Activated T-helper 9 cell treated with anti-CD3 and anti-CD28 coated beads, Interleukin-2, amount 50 U/mL, for 16 hours (primary cell): Measurements from ENCODE around the gene SYT1.
"Not testable (repeated sequence)": the region's sequence is repeated elsewhere in the genome, so short reads cannot be mapped to it uniquely, and the experiment has no call there.

Source experiments
- DNase-seq: peaks from one replicate; pipeline ENCODE4 v3.0.0-alpha.2; 2020; ENCODE audit warnings: low read depth

SYT1 gene

GRCh38 chr12:79406993-79407392, 542.4 kb downstream of the SYT1 start:
- DNase-seq, result no peak

- no peak for DNase-seq
Observed at GRCh38 chr12:79407671-79408622, 543.4 kb downstream of the SYT1 start.

GRCh38 chr12:79408689-79409088, 544.1 kb downstream of the SYT1 start:
- no peak for DNase-seq

GRCh38 chr12:79409562-79409961, 545.0 kb downstream of the SYT1 start:
- no peak for DNase-seq

DNA sequence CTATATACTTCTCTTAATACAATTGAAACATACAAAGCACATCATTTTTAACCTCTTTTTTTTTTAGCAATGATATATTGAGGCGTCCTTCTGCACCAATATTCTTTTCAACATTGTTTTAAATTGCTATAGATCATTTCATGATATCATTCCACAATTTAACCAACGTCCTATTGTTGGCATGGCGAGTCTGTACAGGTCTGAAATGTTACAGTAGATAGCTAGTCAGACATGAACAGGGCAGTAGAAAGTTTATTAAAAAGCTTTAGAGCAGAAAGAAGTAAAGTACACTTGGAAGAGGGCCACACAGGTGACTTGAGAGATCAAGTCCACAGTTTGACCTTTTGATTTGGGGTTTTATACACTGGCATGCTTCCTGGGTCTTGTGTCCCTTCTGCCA, 547.2 kb downstream of the SYT1 start:
- no peak for DNase-seq

- DNase-seq, result no peak
Observed at GRCh38 chr12:79413796-79414195, 549.2 kb downstream of the SYT1 start.

GRCh38 chr12:79414252-79414651, 549.7 kb downstream of the SYT1 start:
- no peak for DNase-seq

DNA sequence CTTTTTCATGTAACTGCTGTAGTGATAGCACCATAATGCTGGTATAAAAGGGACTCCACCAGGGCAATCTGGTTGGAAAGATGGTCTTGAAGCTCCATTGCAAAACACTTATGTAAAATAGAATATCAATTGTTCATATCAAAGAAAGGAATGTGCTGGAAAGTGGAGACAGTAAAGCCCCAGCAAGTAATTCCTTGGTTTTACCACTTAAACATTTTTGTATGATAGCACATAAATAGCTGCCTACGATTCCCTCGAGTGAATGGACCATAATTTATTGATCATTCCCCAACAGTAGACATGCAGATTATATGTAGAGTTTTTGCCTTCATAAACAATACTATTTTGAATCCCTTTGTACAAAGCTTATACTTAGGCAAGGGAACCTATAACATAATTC, 550.7 kb downstream of the SYT1 start:
- no peak for DNase-seq

GRCh38 chr12:79415746-79416435, 551.3 kb downstream of the SYT1 start:
- DNase-seq, result no peak

GRCh38 chr12:79420146-79420618, 555.6 kb downstream of the SYT1 start:
- no peak for DNase-seq

- no peak for DNase-seq
Observed at GRCh38 chr12:79421236-79421740, 556.7 kb downstream of the SYT1 start.

GRCh38 chr12:79422060-79422812, 557.7 kb downstream of the SYT1 start:
- no peak for DNase-seq

- DNase-seq, result no peak
Observed at GRCh38 chr12:79423560-79423959, 559.0 kb downstream of the SYT1 start.

- no peak for DNase-seq
Observed at GRCh38 chr12:79424109-79424721, 559.6 kb downstream of the SYT1 start.

DNA sequence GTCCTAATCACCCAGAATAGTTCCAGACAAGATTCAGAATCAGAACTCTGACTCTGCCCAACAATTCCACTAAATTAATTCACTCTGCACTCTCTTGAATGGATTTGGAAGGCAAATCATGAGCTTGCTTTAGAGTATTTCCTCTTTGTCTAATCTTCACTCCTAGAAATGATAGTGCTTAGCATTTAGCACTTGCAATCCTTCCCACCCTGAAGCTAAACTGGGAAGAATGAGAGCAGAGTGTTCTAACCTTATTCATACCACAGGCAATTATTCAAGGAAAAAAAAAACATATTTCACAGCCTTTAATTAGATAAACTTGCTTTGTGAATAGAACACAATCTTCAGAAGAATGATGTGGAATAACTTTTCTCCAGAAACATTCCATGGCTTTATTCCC, 561.5 kb downstream of the SYT1 start:
- no peak for DNase-seq

GRCh38 chr12:79426744-79427143, 562.2 kb downstream of the SYT1 start:
- DNase-seq, result not testable (repeated sequence)

DNA sequence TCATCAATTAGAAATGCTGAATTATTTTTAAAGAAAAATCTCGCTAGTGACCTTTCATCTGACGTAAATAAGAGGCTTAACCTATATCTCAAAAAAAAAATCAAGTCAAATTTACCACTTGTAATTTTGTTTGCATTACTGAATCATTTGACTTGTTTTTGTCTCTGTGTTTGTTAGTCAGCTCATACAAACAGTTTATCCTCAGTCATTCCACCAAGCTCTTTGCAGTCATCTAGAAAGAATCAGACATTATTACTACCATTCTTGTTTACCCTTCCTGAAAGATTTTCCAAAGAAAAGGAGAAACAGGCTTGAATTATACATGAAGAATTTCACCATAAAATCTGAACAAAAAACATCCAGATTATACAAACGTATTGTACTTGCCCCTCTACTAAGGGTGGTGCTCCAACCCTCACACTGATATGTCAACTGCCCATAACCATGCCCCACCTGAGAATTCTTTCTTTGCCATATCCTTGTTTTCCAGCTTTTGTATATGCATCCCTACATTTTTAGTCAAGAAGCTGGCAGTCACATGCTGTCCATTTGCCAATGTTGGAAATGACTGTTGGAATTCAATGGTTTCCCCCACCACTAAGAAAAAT, 569.0 kb downstream of the SYT1 start:
- DNase-seq, result no peak

- DNase-seq, result no peak
Observed at GRCh38 chr12:79434561-79434960, 570.0 kb downstream of the SYT1 start.

GRCh38 chr12:79435742-79436141, 571.2 kb downstream of the SYT1 start:
- DNase-seq, result no peak

GRCh38 chr12:79438480-79439174, 574.1 kb downstream of the SYT1 start:
- no peak for DNase-seq
